A549 (cell line): ENCODE data around the gene HOXA4. TPM values are rescaled to one million over a fixed set of nuclear protein-coding genes. Genes with fewer than 3 reads are reported as not detected.

ENCODE experiments used
- ATAC-seq, 2 experiments: fragments of 200-7000 bp in 1 of 2; fragments of >200 bp in 1 of 2; cut with Nextera tagmentation in 1 of 2; cut with Tn5 transposase in 1 of 2; 3 replicates each; pipeline versions ENCODE4 v1.8.0 to v1.9.1; 2018 to 2020; ENCODE audit warnings: mild to moderate bottlenecking in 1 of 2, moderate library complexity in 1 of 2
- CTCF ChIA-PET: fragments of 300-600 bp; sonication (Branson Sonifier 250); formaldehyde crosslinking; extraction: SDS; loops from one replicate; lab custom pipeline; 2021; ENCODE audit warnings: antibody characterized with exemption, inconsistent platforms; lab: Yijun Ruan, JAX
- POLR2A ChIA-PET: fragments of 350-600 bp; formaldehyde crosslinking; extraction: SDS; loops from one replicate; lab custom pipeline; 2021; ENCODE audit warnings: antibody characterized with exemption, inconsistent platforms; lab: Yijun Ruan, JAX
- DNase-seq, 2 experiments: peaks; one replicate each; pipeline versions ENCODE4 v3.0.0 to v3.0.0-alpha.2; 2011 to 2016; ENCODE audit warnings: low read depth in 1 of 2, low spot score in 1 of 2
- FAIRE-seq: peaks from 2 replicates; lab custom pipeline; 2011; peaks lifted over from hg19 to GRCh38; lab: Jason Lieb, UNC
- H3K27ac ChIP-seq, 2 experiments: fragments of >200 bp; sonication (Bioruptor Twin); formaldehyde crosslinking; 3 replicates each; pipeline ENCODE4 v1.5.1; 2016 to 2017
- H3K4me1 ChIP-seq: fragments of >200 bp; sonication (Bioruptor Twin); formaldehyde crosslinking; 3 replicates; pipeline ENCODE4 v1.6.1; 2016
- H3K4me2 ChIP-seq: fragments of >200 bp; sonication (Bioruptor Twin); formaldehyde crosslinking; 3 replicates; pipeline ENCODE4 v1.6.1; 2016
- H3K4me3 ChIP-seq: fragments of >200 bp; sonication (Bioruptor Twin); formaldehyde crosslinking; 3 replicates; pipeline ENCODE4 v1.5.1; 2016
- H3K9me3 ChIP-seq: fragments of >200 bp; sonication (Bioruptor Twin); formaldehyde crosslinking; 3 replicates; pipeline ENCODE4 v1.6.1; 2016
- ATOH8 ChIP-seq: fragments of 250-450 bp; sonication (Bioruptor Pico); IDR thresholded peaks from 2 replicates; pipeline ENCODE4 v1.5.0; 2020; ENCODE audit warnings: low read depth, mild to moderate bottlenecking, moderate library complexity
- CBX8 ChIP-seq: fragments of 200-600 bp; sonication (generic); IDR thresholded peaks from 2 replicates; pipeline ENCODE4 v1.6.1; 2016
- CTCF ChIP-seq: fragments of >200 bp; sonication (Bioruptor Twin); formaldehyde crosslinking; IDR thresholded peaks from 3 replicates; pipeline ENCODE4 v1.5.1; 2016
- EHF ChIP-seq: fragments of 250-450 bp; sonication (Bioruptor Pico); IDR thresholded peaks from 2 replicates; pipeline ENCODE4 v1.5.0; 2020; ENCODE audit warnings: mild to moderate bottlenecking
- ESRRA ChIP-seq: fragments of 150-350 bp; IDR thresholded peaks from 2 replicates; pipeline ENCODE4 v1.6.1; 2014; ENCODE audit warnings: mild to moderate bottlenecking, low read length, borderline replicate concordance
- GATA3 ChIP-seq: IDR thresholded peaks from 2 replicates; pipeline ENCODE4 v1.6.1; 2012; ENCODE audit warnings: borderline replicate concordance
- JUN ChIP-seq, 2 experiments: fragments of >200 bp; sonication (Bioruptor Twin); formaldehyde crosslinking; IDR thresholded peaks; 2 replicates in 1 of 2; 3 replicates in 1 of 2; pipeline ENCODE4 v1.6.1; 2016 to 2017
- MAFK ChIP-seq: fragments of 450-650 bp; IDR thresholded peaks from 2 replicates; pipeline ENCODE4 v1.6.1; 2014; ENCODE audit not compliant: partially characterized antibody
- MAX ChIP-seq: IDR thresholded peaks from 2 replicates; pipeline ENCODE4 v1.6.1; 2012
- NPAS2 ChIP-seq: fragments of 250-450 bp; sonication (Bioruptor Pico); IDR thresholded peaks from 2 replicates; pipeline ENCODE4 v1.8.0; 2022; ENCODE audit warnings: mild to moderate bottlenecking, moderate library complexity, borderline replicate concordance
- PBX3 ChIP-seq: IDR thresholded peaks from 2 replicates; pipeline ENCODE4 v1.6.1; 2012
- POLR2A ChIP-seq: IDR thresholded peaks from 2 replicates; pipeline ENCODE4 v1.6.1; 2012; ENCODE audit warnings: mild to moderate bottlenecking, low read length
- RAD21 ChIP-seq, 2 experiments: fragments of >200 bp in 1 of 2; sonication (Bioruptor Twin) in 1 of 2; formaldehyde crosslinking in 1 of 2; IDR thresholded peaks in 1 of 2; conservative IDR thresholded peaks in 1 of 2; 2 replicates in 1 of 2; 3 replicates in 1 of 2; pipeline ENCODE4 v1.6.1; 2012 to 2018; ENCODE audit warnings: inconsistent platforms in 1 of 2
- REST ChIP-seq: fragments of 200-600 bp; sonication (generic); IDR thresholded peaks from 2 replicates; pipeline ENCODE4 v1.6.1; 2016; ENCODE audit warnings: antibody characterized with exemption, mild to moderate bottlenecking, moderate library complexity
- SMC3 ChIP-seq: fragments of >200 bp; sonication (Bioruptor Twin); formaldehyde crosslinking; IDR thresholded peaks from 3 replicates; pipeline ENCODE4 v1.6.1; 2018; ENCODE audit warnings: inconsistent platforms
- SREBF2 ChIP-seq: fragments of 450-650 bp; IDR thresholded peaks from 2 replicates; pipeline ENCODE4 v1.6.1; 2014; ENCODE audit warnings: mild to moderate bottlenecking, moderate library complexity
- TP53 ChIP-seq: fragments of 250-450 bp; sonication (Bioruptor Pico); IDR thresholded peaks from 2 replicates; pipeline ENCODE4 v1.5.0; 2021; ENCODE audit warnings: mild to moderate bottlenecking, moderate library complexity
- USF2 ChIP-seq: fragments of 450-650 bp; IDR thresholded peaks from 2 replicates; pipeline ENCODE4 v1.6.1; 2014; ENCODE audit warnings: antibody characterized with exemption
- ZC3H11A ChIP-seq: fragments of 450-650 bp; IDR thresholded peaks from 2 replicates; pipeline ENCODE4 v1.6.1; 2014; ENCODE audit warnings: antibody characterized with exemption, mild to moderate bottlenecking
- ZFP36 ChIP-seq: fragments of 450-650 bp; IDR thresholded peaks from 2 replicates; pipeline ENCODE4 v1.6.1; 2014; ENCODE audit warnings: borderline replicate concordance; ENCODE audit not compliant: partially characterized antibody
- WGBS: methylation state at CpG from one replicate; pipeline ENCODE4 v1.1.6; 2017; ENCODE audit errors: missing lambda C conversion rate; 5-methylcytosine and 5-hydroxymethylcytosine counted together
- polyA plus RNA-seq, 4 experiments: library from polyadenylated mRNA; depleted of rRNA in 3 of 4; stranded (reverse); fragments of >200 nt; fragmentation: RNase III in 1 of 4; extraction: RNeasy Plus Mini Kit Qiagen cat#74134 plus additional on column Dnase treatment in 1 of 4; gene quantifications; 2 replicates in 3 of 4; 3 replicates in 1 of 4; pipeline ENCODE4 v1.2.3, GENCODE V29; 2011 to 2017

The HOXA4 gene
- polyA plus RNA-seq, 2 of the 4 experiments (the other 2 are of a cell fraction), result 2.1 to 2.6 TPM

GRCh38 chr7:27108390-27109127, 22.0 kb downstream of the HOXA4 start:
- WGBS, result 97% methylated on average over 41 of the region's 41 CpGs
- H3K4me3 ChIP-seq, result no peak overlapping the region

More at GRCh38 chr7:27108390-27109127, 22.0 kb downstream of the HOXA4 start:
- DNase-seq, result no peak
- H3K9me3 ChIP-seq, result no peaks in the 10 kb centered on the region
- ATAC-seq, result no peak
- no peak for FAIRE-seq
- ChIA-PET CTCF (interaction anchor here (1.0 to 3.0 kb wide), 4 partner anchors 9 to 418 kb away, joined by 3 to 17 read pairs (median 4); no protein-coding TSS in a partner anchor), POLR2A (interaction anchor here (0.7 kb wide), 1 partner anchor 10 kb away, joined by 4 read pairs; no protein-coding TSS in a partner anchor)
- no peak overlapping the region for H3K4me2 ChIP-seq
- H3K27ac ChIP-seq, result no peak overlapping the region; a peak in 1 of 6 replicates
- TF ChIP-seq PBX3 (no peak), TP53 (CRISPR knock-in tag) (no peak), USF2 (no peak), JUN (IDR thresholded peaks at IDR 0.05) (no peak), SMC3 (no peak), CTCF (no peak), MAFK (no peak), MAX (no peak), ZC3H11A (no peak), REST (no peak), CBX8 (no peak), ZFP36 (no peak), NPAS2 (CRISPR knock-in tag) (no peak), ESRRA (no peak), EHF (CRISPR knock-in tag) (no peak), ATOH8 (no peak), GATA3 (no peak), POLR2A (no peak), SREBF2 (no peak), RAD21 (conservative IDR thresholded peaks at IDR 0.05 in 1 of 2, IDR thresholded peaks at IDR 0.05 in 1 of 2) (no peak)
- H3K4me1 ChIP-seq, result peaks cover 30% of the 10 kb centered on the region
